Naive thymus-derived CD4-positive, alpha-beta T cell (primary cell): ENCODE results near the gene PHC3. TPM values are rescaled to one million over a fixed set of nuclear protein-coding genes. Genes with fewer than 3 reads are reported as not detected.
A peak's percentile ranks its signal among the peaks of the same experiment; 100 is the strongest.

ENCODE experiments used
- ATAC-seq: fragments of 150-1000 bp; cut with Tn5 transposase; 2 replicates; pipeline ENCODE4 v1.10.0; 2021; ENCODE audit warnings: mild to moderate bottlenecking, moderate library complexity
- CTCF ChIA-PET: fragments of 350-600 bp; sonication (Branson Sonifier 250); formaldehyde crosslinking; loops from one replicate; lab custom pipeline; 2021; ENCODE audit warnings: antibody characterized with exemption; lab: Charles Lee
- POLR2A ChIA-PET: fragments of 350-600 bp; sonication (Branson Sonifier 250); formaldehyde crosslinking; loops from one replicate; lab custom pipeline; 2021; ENCODE audit warnings: antibody characterized with exemption, inconsistent platforms; lab: Charles Lee
- DNase-seq, 9 donors: peaks; one replicate each; pipeline versions ENCODE4 v3.0.0 to v3.0.0-alpha.2; 2020 to 2022; ENCODE audit warnings: mixed read lengths in 1 of 9
- H3K27ac ChIP-seq: one replicate; pipeline ENCODE4 v1.7.0; 2013; ENCODE audit warnings: mild to moderate bottlenecking, low read depth, low read length, moderate library complexity
- H3K27me3 ChIP-seq, 2 donors: one replicate each; pipeline ENCODE4 v1.7.0; 2013; ENCODE audit warnings: low read length in 2 of 2, mild to moderate bottlenecking in 2 of 2, moderate library complexity in 2 of 2; ENCODE audit not compliant: control insufficient read depth in 2 of 2, insufficient read depth in 2 of 2
- H3K36me3 ChIP-seq, 3 experiments: 1 replicate in 2 of 3; 2 replicates in 1 of 3; pipeline ENCODE4 v1.7.0; 2013; ENCODE audit warnings: low read length in 3 of 3, mild to moderate bottlenecking in 3 of 3, moderate library complexity in 1 of 3; ENCODE audit not compliant: insufficient read depth in 3 of 3, control insufficient read depth in 2 of 3
- H3K4me1 ChIP-seq, 2 donors: one replicate each; pipeline ENCODE4 v1.7.0; 2013; ENCODE audit warnings: low read length in 2 of 2, mild to moderate bottlenecking in 2 of 2, moderate library complexity in 1 of 2; ENCODE audit not compliant: control insufficient read depth in 2 of 2, insufficient read depth in 2 of 2
- H3K4me3 ChIP-seq: 2 replicates; pipeline ENCODE4 v1.7.0; 2013; ENCODE audit warnings: mild to moderate bottlenecking, low read length
- H3K9me3 ChIP-seq, 3 experiments: 1 replicate in 2 of 3; 2 replicates in 1 of 3; pipeline ENCODE4 v1.7.0; 2013; ENCODE audit warnings: low read length in 3 of 3; ENCODE audit not compliant: control insufficient read depth in 2 of 3
- H3K27ac Mint-ChIP-seq, 9 donors: one replicate each; pipeline ENCODE4 v1.8.0; 2020 to 2022; ENCODE audit warnings: mixed read lengths in 9 of 9, mild to moderate bottlenecking in 8 of 9, moderate library complexity in 5 of 9, inconsistent platforms in 2 of 9
- H3K27me3 Mint-ChIP-seq, 5 donors: one replicate each; pipeline ENCODE4 v1.8.0; 2021 to 2022; ENCODE audit warnings: mixed read lengths in 5 of 5, mild to moderate bottlenecking in 1 of 5
- H3K36me3 Mint-ChIP-seq, 5 donors: one replicate each; pipeline ENCODE4 v1.8.0; 2020 to 2022; ENCODE audit warnings: mixed read lengths in 5 of 5, mild to moderate bottlenecking in 3 of 5, inconsistent platforms in 1 of 5
- H3K4me1 Mint-ChIP-seq, 7 donors: one replicate each; pipeline ENCODE4 v1.8.0; 2020 to 2022; ENCODE audit warnings: mixed read lengths in 7 of 7, mild to moderate bottlenecking in 3 of 7, inconsistent platforms in 1 of 7
- H3K4me3 Mint-ChIP-seq, 10 donors: one replicate each; pipeline ENCODE4 v1.8.0; 2020 to 2022; ENCODE audit warnings: mild to moderate bottlenecking in 10 of 10, mixed read lengths in 10 of 10, moderate library complexity in 6 of 10, inconsistent platforms in 2 of 10
- H3K9me3 Mint-ChIP-seq, 11 donors: one replicate each; pipeline ENCODE4 v1.8.0; 2020 to 2022; ENCODE audit warnings: mixed read lengths in 11 of 11, mild to moderate bottlenecking in 4 of 11, inconsistent platforms in 1 of 11, moderate library complexity in 1 of 11
- intact Hi-C, 2 donors: fragments of 100-400 bp; cut with micrococcal nuclease; formaldehyde crosslinking; loops; one replicate each; pipeline ENCODE4 v1.15.1; 2023
- polyA plus RNA-seq, 2 donors: library from polyadenylated mRNA; unstranded; fragments of 300-500 nt; fragmentation: Illumina TruSeq; gene quantifications; one replicate each; pipeline ENCODE4 v1.2.3, GENCODE V29; 2021
- total RNA-seq, 6 experiments: library from RNA in 5 of 6; stranded (reverse) in 5 of 6; gene quantifications; 1 replicate in 5 of 6; 2 replicates in 1 of 6; pipeline ENCODE4 v1.2.3 and lab custom pipeline; 2021 to 2026

PHC3 gene
- total and polyA plus RNA-seq, 7 experiments from 2014 or later: 46.3 to 215 (median 130) TPM

DNA sequence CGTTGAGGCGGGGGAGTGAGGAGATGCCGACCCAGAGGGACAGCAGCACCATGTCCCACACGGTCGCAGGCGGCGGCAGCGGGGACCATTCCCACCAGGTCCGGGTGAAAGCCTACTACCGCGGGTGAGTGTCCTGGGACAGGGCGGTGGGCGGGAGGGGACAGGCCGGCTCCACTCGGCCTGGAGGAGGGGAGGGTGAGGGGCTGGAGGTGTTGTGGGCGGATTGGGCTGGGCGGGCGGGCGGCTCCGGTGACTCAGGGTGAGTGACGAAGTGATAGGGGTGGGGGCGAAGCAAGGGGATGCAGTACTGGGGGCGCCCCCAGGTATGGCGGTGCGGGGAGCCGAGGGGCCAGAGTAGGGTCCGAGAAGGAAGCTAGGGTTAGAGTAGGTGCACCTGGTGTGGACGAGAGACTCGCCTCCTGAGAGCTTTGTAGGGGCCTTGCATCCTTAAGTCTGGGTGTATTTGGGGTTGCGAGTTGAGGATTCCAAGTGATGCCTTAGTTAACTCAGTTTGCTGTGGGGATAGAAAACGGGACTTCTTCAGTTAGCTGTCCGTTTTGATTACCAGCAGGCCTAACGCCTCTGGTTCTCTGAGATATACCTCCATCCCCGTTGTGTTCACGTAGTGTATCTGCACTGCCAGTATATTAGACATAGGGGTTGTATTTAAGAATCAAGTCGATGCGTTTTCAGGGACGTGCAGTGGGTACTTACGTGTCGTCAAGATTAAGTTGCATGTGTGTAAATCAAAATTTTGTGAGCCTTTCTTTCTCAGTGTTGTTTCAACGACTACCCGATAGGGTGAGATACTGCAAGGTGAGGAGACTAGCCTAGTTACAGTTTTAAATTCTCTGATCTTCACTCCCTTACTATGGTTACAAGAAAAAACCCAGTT, 41.4 kb upstream of the PHC3 start:
- ChIA-PET CTCF (interaction anchor here (0.5 to 1.5 kb wide), 3 partner anchors 33 to 460 kb away, joined by 3 to 5 read pairs (median 4); no protein-coding TSS in a partner anchor), POLR2A (interaction anchor here (0.6 to 2.7 kb wide), 10 partner anchors 9 to 460 kb away, joined by 3 to 24 read pairs (median 3); partner anchors contain the start of genes MYNN, PHC3 and TERC)
- Histone ChIP-seq H3K4me3 (peak overlapping the region; percentile 98), H3K9me3 (no peaks in the 10 kb centered on the region), H3K27me3 (no peaks in the 10 kb centered on the region), H3K4me1 (peaks cover 0 to 3% of the 10 kb centered on the region in 2 donors), H3K36me3 (peaks cover 0 to 6% (median 0%) of the 10 kb centered on the region in 3 experiments), H3K27ac (peak overlapping the region; percentile 75)
- H3K4me3 Mint-ChIP-seq: peak overlapping the region; percentile 75 to 97 (median 95)
- intact Hi-C loops: loop anchor here (1.0 to 10.0 kb wide), 19 partner anchors 34 to 1812 kb away; partner anchors contain the start of genes PHC3 (in 2 of the 2), SKIL (in 2 of the 2), TERC (in 2 of the 2) and EIF5A2 (in 1 of the 2)
- DNase-seq (peak in 8 of 9 donors; percentile 43 to 69 (median 56)), ATAC-seq (peak; percentile 62)
- no peaks in the 10 kb centered on the region for H3K36me3 Mint-ChIP-seq
- peak overlapping the region; percentile 65 to 97 (median 82) for H3K27ac Mint-ChIP-seq
- H3K9me3 Mint-ChIP-seq: no peaks in the 10 kb centered on the region
- H3K4me1 Mint-ChIP-seq: peaks cover 21 to 58% (median 46%) of the 10 kb centered on the region in 7 donors
- peaks cover 0 to 4% (median 0%) of the 10 kb centered on the region in 5 donors for H3K27me3 Mint-ChIP-seq

GRCh38 chr3:170221924-170222646, 40.6 kb upstream of the PHC3 start, which contains the start of gene PRKCI:
Gene PRKCI, plus strand, starts transcription at chr3:170222424. Its CDS starts 246 bp downstream, at chr3:170222670.
- H3K4me3 ChIP-seq: peak within 1 kb of the TSS; percentile 98
- DNase-seq: peak; percentile 63 to 88 (median 83)
- H3K27ac ChIP-seq: peak within 1 kb of the TSS; percentile 75
- H3K27me3 ChIP-seq: no peaks in the 10 kb centered on the region
- H3K4me1 ChIP-seq: peaks cover 0 to 3% of the 10 kb centered on the region in 2 donors
- ChIA-PET POLR2A (interaction anchor here (0.6 to 2.7 kb wide), 9 partner anchors 26 to 459 kb away, joined by 3 to 24 read pairs (median 3); partner anchors contain the start of genes PHC3 and TERC), CTCF (interaction anchor here (1.1 to 1.5 kb wide), 2 partner anchors 32 to 460 kb away, joined by 3 to 4 read pairs; no protein-coding TSS in a partner anchor)
- Mint-ChIP-seq H3K4me1 (peaks cover 15 to 50% (median 38%) of the 10 kb centered on the region in 7 donors), H3K27me3 (peaks cover 0 to 4% (median 0%) of the 10 kb centered on the region in 5 donors), H3K9me3 (peaks cover 0 to 1% (median 0%) of the 10 kb centered on the region in 11 donors), H3K4me3 (peak within 1 kb of the TSS; percentile 75 to 97 (median 95)), H3K36me3 (peaks cover 0 to 1% (median 0%) of the 10 kb centered on the region in 5 donors), H3K27ac (peak within 1 kb of the TSS; percentile 82 to 97 (median 95))
- intact Hi-C loops: loop anchor here (1.0 to 10.0 kb wide), 19 partner anchors 33 to 1813 kb away; partner anchors contain the start of genes PHC3 (in 2 of the 2), SKIL (in 2 of the 2), TERC (in 2 of the 2) and EIF5A2 (in 1 of the 2)
- H3K36me3 ChIP-seq: peaks cover 0 to 6% (median 0%) of the 10 kb centered on the region in 3 experiments
- H3K9me3 ChIP-seq: no peaks in the 10 kb centered on the region
- peak; percentile 96 for ATAC-seq

DNA sequence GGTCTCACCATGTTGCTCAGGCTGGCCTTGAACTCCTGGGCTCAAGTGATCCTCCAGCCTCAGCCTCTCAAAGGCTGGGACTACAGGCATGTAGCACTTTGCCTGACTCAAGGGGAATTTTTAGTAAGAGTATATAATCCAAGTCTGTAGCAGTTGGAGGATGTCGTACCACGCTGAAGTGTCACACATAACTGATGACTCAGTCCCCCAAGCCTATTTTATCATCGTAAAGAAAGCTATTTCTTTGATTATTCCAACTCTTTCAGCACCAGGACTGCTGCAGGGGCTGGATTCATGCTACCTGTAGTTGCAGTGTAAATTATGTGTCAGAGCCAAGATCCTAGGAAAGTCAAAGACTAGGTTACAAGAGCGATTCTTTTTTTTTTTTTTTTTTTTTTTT, 39.3 kb upstream of the PHC3 start:
- Mint-ChIP-seq H3K4me3 (peak overlapping the region in 9 of 10 donors; percentile 48 to 76 (median 57)), H3K9me3 (peaks cover 0 to 5% (median 0%) of the 10 kb centered on the region in 11 donors), H3K27ac (peak overlapping the region in 2 of 9 donors; percentile 20 to 70), H3K36me3 (peaks cover 0 to 3% (median 0%) of the 10 kb centered on the region in 5 donors), H3K27me3 (peaks cover 0 to 4% (median 0%) of the 10 kb centered on the region in 5 donors), H3K4me1 (peaks cover 9 to 38% (median 26%) of the 10 kb centered on the region in 7 donors)
- peaks cover 0 to 6% (median 0%) of the 10 kb centered on the region in 3 experiments for H3K36me3 ChIP-seq
- H3K4me1 ChIP-seq: peaks cover 0 to 3% of the 10 kb centered on the region in 2 donors
- no peak overlapping the region for H3K27ac ChIP-seq
- no peak for ATAC-seq
- H3K27me3 ChIP-seq: no peaks in the 10 kb centered on the region
- intact Hi-C loops: loop anchor here (5.0 to 10.0 kb wide), 5 partner anchors 56 to 1814 kb away; partner anchors contain the start of genes FNDC3B (in 1 of the 2), GPR160 (in 1 of the 2) and RPL22L1 (in 1 of the 2)
- H3K4me3 ChIP-seq: no peak overlapping the region
- CTCF ChIA-PET: no interaction called here
- no peaks in the 10 kb centered on the region for H3K9me3 ChIP-seq
- DNase-seq: no peak
- POLR2A ChIA-PET: interaction anchor here (0.6 to 2.7 kb wide), 2 partner anchors 39 to 350 kb away, joined by 4 to 24 read pairs; partner anchors contain the start of gene PHC3

DNA sequence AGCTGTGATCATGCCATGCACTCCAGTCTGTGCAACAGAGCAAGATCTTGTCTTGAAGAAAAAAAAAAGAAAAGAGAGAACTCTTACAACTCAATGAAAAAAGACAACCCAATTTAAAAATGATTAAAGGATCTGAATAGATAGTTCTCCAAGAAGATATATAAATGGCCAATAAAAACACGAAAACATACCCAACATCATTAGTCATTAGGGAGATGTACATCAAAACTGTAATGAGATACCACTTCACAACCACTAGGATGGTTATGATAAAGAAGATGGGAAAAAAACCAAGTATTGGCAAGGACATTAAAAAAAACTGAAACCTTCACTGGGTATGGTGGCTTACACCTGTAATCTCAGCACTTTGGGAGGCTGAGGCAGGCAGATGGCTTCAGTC, 38.3 kb upstream of the PHC3 start:
- peaks cover 0 to 3% (median 0%) of the 10 kb centered on the region in 5 donors for H3K36me3 Mint-ChIP-seq
- no peaks in the 10 kb centered on the region for H3K9me3 ChIP-seq
- H3K27ac Mint-ChIP-seq: peak overlapping the region in 3 of 9 donors; percentile 5 to 25 (median 10)
- peaks cover 0 to 3% of the 10 kb centered on the region in 2 donors for H3K4me1 ChIP-seq
- POLR2A ChIA-PET: interaction anchor here (2.5 kb wide), 1 partner anchor 39 kb away, joined by 6 read pairs; the partner anchor contains the start of gene PHC3
- peaks cover 0 to 5% (median 0%) of the 10 kb centered on the region in 11 donors for H3K9me3 Mint-ChIP-seq
- H3K4me3 Mint-ChIP-seq: peak overlapping the region in 1 of 10 donors; percentile 37
- intact Hi-C loops: loop anchor here (5.0 to 10.0 kb wide), 5 partner anchors 57 to 1815 kb away; partner anchors contain the start of genes FNDC3B (in 1 of the 2), GPR160 (in 1 of the 2) and RPL22L1 (in 1 of the 2)
- H3K27me3 Mint-ChIP-seq: peaks cover 0 to 8% (median 0%) of the 10 kb centered on the region in 5 donors
- H3K4me3 ChIP-seq: no peak overlapping the region
- H3K4me1 Mint-ChIP-seq: peaks cover 1 to 30% (median 22%) of the 10 kb centered on the region in 7 donors
- no peaks in the 10 kb centered on the region for H3K27me3 ChIP-seq
- CTCF ChIA-PET: no interaction called here
- ATAC-seq (no peak), DNase-seq (no peak)
- H3K36me3 ChIP-seq: peaks cover 0 to 6% (median 0%) of the 10 kb centered on the region in 3 experiments
- no peak overlapping the region for H3K27ac ChIP-seq

DNA sequence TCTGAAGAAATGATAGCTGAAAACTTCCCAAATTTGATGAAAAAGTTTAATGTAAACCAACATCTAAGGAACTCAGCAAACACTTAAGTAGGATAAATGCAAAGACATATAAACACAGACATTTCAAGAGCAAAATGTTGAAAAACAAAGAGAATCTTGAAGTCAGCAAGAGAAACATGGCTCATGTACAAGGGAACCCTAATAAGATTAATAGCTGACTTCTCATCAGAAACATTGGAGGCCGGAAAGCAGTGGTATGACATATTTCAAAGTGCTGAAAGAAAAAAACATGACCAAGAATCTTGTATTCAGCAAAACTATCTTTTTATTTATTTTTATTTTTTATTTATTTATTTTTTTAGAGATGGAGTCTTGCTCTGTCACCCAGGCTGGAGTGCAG, 30.1 kb upstream of the PHC3 start:
- ATAC-seq: no peak
- Histone ChIP-seq H3K9me3 (no peaks in the 10 kb centered on the region), H3K4me1 (no peaks in the 10 kb centered on the region), H3K27ac (no peak overlapping the region), H3K36me3 (no peaks in the 10 kb centered on the region), H3K4me3 (no peak overlapping the region), H3K27me3 (no peaks in the 10 kb centered on the region)
- Mint-ChIP-seq H3K4me3 (no peak overlapping the region), H3K4me1 (no peaks in the 10 kb centered on the region), H3K27ac (no peak overlapping the region), H3K36me3 (peaks cover 0 to 4% (median 0%) of the 10 kb centered on the region in 5 donors), H3K27me3 (peaks cover 0 to 16% (median 5%) of the 10 kb centered on the region in 5 donors), H3K9me3 (peaks cover 0 to 6% (median 2%) of the 10 kb centered on the region in 11 donors)
- DNase-seq: no peak
- intact Hi-C loops: no loop called here
- ChIA-PET CTCF (no interaction called here), POLR2A (no interaction called here)
